Ishikawa (cell line): ENCODE data around the gene C21orf91.

Experiments
- CEBPB ChIP-seq: IDR thresholded peaks from 2 replicates; pipeline ENCODE4 v1.6.1; 2012
- CREB1 ChIP-seq: IDR thresholded peaks from 2 replicates; pipeline ENCODE4 v1.6.1; 2012; ENCODE audit warnings: low read depth
- EGR1 ChIP-seq: IDR thresholded peaks from 2 replicates; pipeline ENCODE4 v1.6.1; 2012
- EP300 ChIP-seq: IDR thresholded peaks from 2 replicates; pipeline ENCODE4 v1.6.1; 2012; ENCODE audit warnings: borderline replicate concordance
- FOXM1 ChIP-seq: IDR thresholded peaks from 2 replicates; pipeline ENCODE4 v1.6.1; 2012; ENCODE audit warnings: low read depth, borderline replicate concordance
- NFIC ChIP-seq: IDR thresholded peaks from 2 replicates; pipeline ENCODE4 v1.6.1; 2012
- RAD21 ChIP-seq: IDR thresholded peaks from 2 replicates; pipeline ENCODE4 v1.6.1; 2012; ENCODE audit warnings: low read depth
- TAF1 ChIP-seq: IDR thresholded peaks from 2 replicates; pipeline ENCODE4 v1.6.1; 2012; ENCODE audit warnings: low read depth, mild to moderate bottlenecking
- TCF12 ChIP-seq: IDR thresholded peaks from 2 replicates; pipeline ENCODE4 v1.6.1; 2012; ENCODE audit warnings: low read depth
- TEAD4 ChIP-seq: IDR thresholded peaks from 2 replicates; pipeline ENCODE4 v1.6.1; 2012
- YY1 ChIP-seq: IDR thresholded peaks from 2 replicates; pipeline ENCODE4 v1.6.1; 2012; ENCODE audit warnings: low read depth
- ZBTB7A ChIP-seq: IDR thresholded peaks from 2 replicates; pipeline ENCODE4 v1.6.1; 2012; ENCODE audit warnings: low read depth
- TF ChIP-seq, protein P1 (sequence below): IDR thresholded peaks from 2 replicates; pipeline ENCODE4 v1.6.1; 2012
- TF ChIP-seq, protein P2 (sequence below): IDR thresholded peaks from 2 replicates; pipeline ENCODE4 v1.6.1; 2012
- TF ChIP-seq, protein P3 (sequence below): IDR thresholded peaks from 2 replicates; pipeline ENCODE4 v1.6.1; 2012; ENCODE audit warnings: low read depth, mild to moderate bottlenecking

Gene C21orf91

DNA sequence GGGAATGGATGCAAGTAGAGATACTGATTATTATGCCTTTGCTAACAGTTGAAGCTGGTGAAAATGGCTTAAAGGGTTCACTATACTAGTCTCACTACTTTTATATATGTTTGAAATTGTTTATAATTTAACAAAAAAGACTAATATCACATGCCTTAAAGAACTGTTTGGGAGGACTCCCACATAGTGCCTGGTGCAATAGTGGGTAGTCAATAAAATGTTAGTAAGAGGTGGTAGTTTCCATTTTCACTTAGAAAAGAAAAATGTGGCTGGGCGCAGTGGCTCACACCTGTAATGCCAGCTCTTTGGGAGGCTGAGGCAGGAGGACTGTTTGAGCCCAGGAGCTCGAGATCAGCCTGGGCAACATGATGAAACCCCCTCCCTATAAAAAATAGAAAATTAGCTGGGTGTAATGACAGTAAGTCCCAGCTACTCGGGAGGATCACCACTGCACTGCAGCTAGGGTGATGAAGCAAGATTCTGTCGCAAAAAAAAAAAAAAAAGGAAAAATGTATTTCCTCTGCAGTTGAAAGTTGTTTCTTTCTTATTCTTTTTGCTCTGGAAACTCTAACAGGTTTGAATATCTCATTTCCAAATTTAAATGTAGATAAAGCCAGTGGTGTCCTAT, 24.5 kb downstream of the C21orf91 start:
- TF ChIP-seq EP300, result no peak
- TF ChIP-seq CEBPB, result no peak
- TF ChIP-seq, protein P1, sequence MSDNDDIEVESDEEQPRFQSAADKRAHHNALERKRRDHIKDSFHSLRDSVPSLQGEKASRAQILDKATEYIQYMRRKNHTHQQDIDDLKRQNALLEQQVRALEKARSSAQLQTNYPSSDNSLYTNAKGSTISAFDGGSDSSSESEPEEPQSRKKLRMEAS, result no peak
- no peak for TF ChIP-seq FOXM1
- no peak for TF ChIP-seq TAF1

DNA sequence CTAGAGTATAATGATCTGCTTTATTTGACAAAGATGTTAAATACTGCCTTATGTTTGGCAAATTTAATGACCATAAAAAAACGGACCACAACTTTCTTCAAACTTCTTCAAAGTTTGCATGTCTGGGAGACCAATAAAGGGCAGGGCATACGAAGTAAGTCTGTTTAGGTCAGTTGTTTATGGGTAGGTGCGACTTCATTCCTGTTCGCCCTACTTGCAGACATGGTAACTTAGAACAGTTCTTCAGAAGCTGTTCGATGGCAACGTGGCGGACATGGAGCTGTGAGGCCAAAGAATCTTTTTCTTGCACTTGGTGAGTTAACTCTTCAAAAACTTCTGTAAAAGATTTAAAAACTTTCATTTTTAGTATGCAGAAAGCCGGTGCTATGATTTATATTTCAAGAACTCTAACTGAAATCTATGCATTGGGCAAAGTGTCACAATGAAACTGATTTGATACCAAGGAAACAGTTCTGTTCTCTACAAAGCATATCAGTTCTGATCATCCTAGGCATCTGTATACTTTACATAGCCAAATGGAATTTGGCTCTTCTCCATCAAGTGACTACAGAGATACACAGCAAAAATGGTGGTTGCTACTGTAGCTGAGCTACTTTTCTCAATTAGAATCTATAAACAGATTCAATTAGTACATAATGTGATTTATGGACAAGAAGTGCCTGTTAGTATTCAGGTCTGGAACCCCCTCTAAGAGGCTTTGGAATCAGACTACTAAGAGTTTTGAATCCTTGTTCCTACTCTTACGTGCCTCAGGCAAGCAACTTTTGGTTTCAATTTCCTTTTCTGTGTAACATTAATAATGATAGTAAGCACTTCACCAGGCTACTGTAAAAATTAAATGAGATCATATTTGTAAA, 25.7 kb downstream of the C21orf91 start:
- no peak for TF ChIP-seq EP300
- TF ChIP-seq, protein P2, sequence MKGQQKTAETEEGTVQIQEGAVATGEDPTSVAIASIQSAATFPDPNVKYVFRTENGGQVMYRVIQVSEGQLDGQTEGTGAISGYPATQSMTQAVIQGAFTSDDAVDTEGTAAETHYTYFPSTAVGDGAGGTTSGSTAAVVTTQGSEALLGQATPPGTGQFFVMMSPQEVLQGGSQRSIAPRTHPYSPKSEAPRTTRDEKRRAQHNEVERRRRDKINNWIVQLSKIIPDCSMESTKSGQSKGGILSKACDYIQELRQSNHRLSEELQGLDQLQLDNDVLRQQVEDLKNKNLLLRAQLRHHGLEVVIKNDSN, result no peak

DNA sequence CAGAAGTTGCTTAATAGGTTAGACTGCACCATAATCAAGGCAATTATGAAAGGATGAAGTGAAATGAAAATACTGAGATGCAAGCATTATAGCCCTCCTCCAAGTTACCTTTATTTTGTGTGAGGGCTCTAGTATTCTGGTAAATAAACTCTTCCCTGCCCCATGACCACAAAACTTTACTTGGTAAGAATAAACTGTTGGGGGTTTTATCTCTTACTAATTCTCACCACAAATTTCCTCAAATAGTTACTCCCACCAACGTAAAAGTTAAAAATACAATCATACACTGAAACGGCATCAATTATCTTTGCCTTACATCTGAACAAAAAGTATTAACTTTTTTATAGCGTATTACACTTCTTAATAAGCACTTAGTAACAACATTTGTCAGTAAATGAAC, 29.5 kb downstream of the C21orf91 start:
- TF ChIP-seq TCF12, result no peak
- TF ChIP-seq CREB1, result no peak
- TF ChIP-seq RAD21, result no peak
- TF ChIP-seq CEBPB, result no peak
- no peak for TF ChIP-seq YY1
- no peak for TF ChIP-seq TAF1
- TF ChIP-seq NFIC, result no peak
- no peak for TF ChIP-seq ZBTB7A
- TF ChIP-seq TEAD4, result no peak
- TF ChIP-seq, protein P1, result no peak
- TF ChIP-seq EP300, result no peak
- TF ChIP-seq, protein P2, result no peak
- no peak for TF ChIP-seq EGR1
- TF ChIP-seq, protein P3, sequence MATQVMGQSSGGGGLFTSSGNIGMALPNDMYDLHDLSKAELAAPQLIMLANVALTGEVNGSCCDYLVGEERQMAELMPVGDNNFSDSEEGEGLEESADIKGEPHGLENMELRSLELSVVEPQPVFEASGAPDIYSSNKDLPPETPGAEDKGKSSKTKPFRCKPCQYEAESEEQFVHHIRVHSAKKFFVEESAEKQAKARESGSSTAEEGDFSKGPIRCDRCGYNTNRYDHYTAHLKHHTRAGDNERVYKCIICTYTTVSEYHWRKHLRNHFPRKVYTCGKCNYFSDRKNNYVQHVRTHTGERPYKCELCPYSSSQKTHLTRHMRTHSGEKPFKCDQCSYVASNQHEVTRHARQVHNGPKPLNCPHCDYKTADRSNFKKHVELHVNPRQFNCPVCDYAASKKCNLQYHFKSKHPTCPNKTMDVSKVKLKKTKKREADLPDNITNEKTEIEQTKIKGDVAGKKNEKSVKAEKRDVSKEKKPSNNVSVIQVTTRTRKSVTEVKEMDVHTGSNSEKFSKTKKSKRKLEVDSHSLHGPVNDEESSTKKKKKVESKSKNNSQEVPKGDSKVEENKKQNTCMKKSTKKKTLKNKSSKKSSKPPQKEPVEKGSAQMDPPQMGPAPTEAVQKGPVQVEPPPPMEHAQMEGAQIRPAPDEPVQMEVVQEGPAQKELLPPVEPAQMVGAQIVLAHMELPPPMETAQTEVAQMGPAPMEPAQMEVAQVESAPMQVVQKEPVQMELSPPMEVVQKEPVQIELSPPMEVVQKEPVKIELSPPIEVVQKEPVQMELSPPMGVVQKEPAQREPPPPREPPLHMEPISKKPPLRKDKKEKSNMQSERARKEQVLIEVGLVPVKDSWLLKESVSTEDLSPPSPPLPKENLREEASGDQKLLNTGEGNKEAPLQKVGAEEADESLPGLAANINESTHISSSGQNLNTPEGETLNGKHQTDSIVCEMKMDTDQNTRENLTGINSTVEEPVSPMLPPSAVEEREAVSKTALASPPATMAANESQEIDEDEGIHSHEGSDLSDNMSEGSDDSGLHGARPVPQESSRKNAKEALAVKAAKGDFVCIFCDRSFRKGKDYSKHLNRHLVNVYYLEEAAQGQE, result no peak
- TF ChIP-seq FOXM1, result no peak

DNA sequence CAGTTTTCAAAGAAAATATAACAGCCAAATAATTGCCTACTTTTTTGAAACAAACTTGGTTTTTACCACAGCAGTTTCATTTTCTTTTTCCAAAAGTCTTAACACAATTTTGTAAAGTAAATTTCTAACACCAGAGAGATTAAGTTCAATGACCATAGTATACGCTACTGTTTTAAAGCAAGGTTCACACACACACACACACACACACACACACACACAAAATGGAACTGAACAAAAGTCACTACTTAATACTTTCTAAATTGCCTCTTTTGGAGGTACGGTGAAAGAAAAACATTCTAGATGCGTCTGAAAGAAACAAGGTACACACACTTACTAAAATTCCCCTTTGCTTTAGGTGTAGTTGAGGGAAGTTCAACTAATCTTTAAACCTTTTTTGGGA, 30.1 kb downstream of the C21orf91 start:
- TF ChIP-seq ZBTB7A (no peak), TCF12 (no peak), EP300 (no peak), FOXM1 (no peak), TAF1 (no peak), CREB1 (no peak), NFIC (no peak), EGR1 (no peak), RAD21 (no peak), YY1 (no peak), TEAD4 (no peak), CEBPB (no peak)
- TF ChIP-seq, protein P2, result no peak
- TF ChIP-seq, protein P3, result no peak
- TF ChIP-seq, protein P1, result no peak

DNA sequence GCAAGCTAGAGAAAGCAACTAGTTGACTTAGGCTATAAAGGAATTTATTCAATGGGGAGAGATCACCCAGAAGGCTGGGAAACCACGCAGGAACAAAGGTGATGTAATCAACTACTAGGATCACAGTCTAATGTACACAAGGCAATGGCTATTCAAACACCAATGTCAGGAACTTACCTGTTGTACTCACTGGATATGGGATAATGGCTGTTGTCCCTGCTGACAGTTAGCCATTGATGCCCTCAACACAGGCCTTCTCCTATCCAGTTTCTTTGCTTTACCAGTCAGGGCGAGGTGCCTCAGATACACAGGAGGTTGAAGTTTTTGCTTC, 32.3 kb downstream of the C21orf91 start:
- TF ChIP-seq YY1 (no peak), CREB1 (no peak), TCF12 (no peak), EGR1 (no peak), ZBTB7A (no peak)
